ENCODE data around the gene TECTA.

DNA sequence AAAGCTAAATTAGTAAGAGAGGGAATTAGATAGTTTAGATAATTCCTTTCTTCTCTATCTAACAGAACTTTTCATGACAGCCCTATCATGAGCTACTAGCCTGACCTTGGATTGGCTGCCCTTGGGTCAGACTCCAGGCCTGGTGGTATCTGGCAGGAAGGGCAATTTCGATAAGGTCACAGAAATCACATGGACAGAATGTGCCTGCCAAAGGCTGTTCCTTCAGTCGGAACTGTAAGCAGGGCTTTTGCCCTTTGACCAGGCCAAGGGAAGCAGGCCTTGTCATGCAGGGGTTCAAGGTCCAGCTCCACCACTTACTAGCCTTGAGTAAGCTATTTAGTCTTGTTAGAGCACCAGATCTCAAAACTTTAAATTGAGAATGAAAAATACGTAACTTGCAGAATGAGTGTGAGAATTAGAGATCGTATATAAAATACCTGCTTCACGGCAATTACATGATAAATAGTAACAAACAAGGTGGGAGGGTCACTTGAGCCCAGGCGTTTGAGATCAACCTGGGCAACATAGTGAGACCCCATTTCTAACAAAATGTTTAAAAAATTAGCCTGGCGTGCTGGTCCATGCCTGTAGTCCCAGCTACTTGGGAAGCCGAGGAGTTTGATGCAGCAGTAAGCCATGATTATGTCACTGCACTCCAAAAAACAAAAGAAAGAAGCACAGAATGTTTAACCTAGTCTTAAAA lies 130.7 kb downstream of the TECTA start:
- no peak for TF ChIP-seq CTCF (IDR thresholded peaks at IDR 0.05)
- no peak for TF ChIP-seq POLR2A (IDR thresholded peaks at IDR 0.05)
- TF ChIP-seq EP300 (IDR thresholded peaks at IDR 0.05) = no peak

Measured in tibial nerve (tissue), 4 donors.